HG03558 (cell line): ENCODE results near the gene SULF2.

Experiments
- ATAC-seq: cut with Tn5 transposase; IDR thresholded peaks from one replicate; pipeline ENCODE4 v1.9.1; 2021; ENCODE audit warnings: moderate number of reproducible peaks; ENCODE audit not compliant: unreplicated experiment; ENCODE audit errors: extremely low read depth

SULF2 gene

GRCh38 chr20:47691625-47692024 lies 93.7 kb downstream of the SULF2 start:
- ATAC-seq, result no peak

GRCh38 chr20:47689731-47690130 lies 95.5 kb downstream of the SULF2 start:
- ATAC-seq, result no peak

- no peak for ATAC-seq
Measured at GRCh38 chr20:47688385-47689381, 96.6 kb downstream of the SULF2 start.

- no peak for ATAC-seq
Measured at GRCh38 chr20:47687095-47687987, 97.9 kb downstream of the SULF2 start.

GRCh38 chr20:47686545-47686944 lies 98.7 kb downstream of the SULF2 start:
- ATAC-seq, result no peak

- no peak for ATAC-seq
Measured at GRCh38 chr20:47684306-47685080, 100.8 kb downstream of the SULF2 start.

- ATAC-seq, result no peak
Measured at GRCh38 chr20:47682916-47683315, 102.4 kb downstream of the SULF2 start.

GRCh38 chr20:47682028-47682783 lies 103.1 kb downstream of the SULF2 start:
- ATAC-seq, result no peak

- no peak for ATAC-seq
Measured at GRCh38 chr20:47680804-47681529, 104.3 kb downstream of the SULF2 start.

GRCh38 chr20:47679462-47679861 lies 105.8 kb downstream of the SULF2 start:
- ATAC-seq, result no peak

- ATAC-seq, result no peak
Measured at GRCh38 chr20:47678536-47678935, 106.7 kb downstream of the SULF2 start.

- ATAC-seq, result no peak
Measured at GRCh38 chr20:47677635-47678453, 107.4 kb downstream of the SULF2 start.

- ATAC-seq, result no peak
Measured at GRCh38 chr20:47676912-47677634, 108.2 kb downstream of the SULF2 start.

- ATAC-seq, result no peak
Measured at GRCh38 chr20:47676219-47676721, 109.0 kb downstream of the SULF2 start.

- ATAC-seq, result no peak
Measured at GRCh38 chr20:47675190-47676142, 109.8 kb downstream of the SULF2 start.

GRCh38 chr20:47674686-47675085 lies 110.6 kb downstream of the SULF2 start:
- ATAC-seq, result no peak
